Measurements from ENCODE around the gene PABPC1L2A.

DNA sequence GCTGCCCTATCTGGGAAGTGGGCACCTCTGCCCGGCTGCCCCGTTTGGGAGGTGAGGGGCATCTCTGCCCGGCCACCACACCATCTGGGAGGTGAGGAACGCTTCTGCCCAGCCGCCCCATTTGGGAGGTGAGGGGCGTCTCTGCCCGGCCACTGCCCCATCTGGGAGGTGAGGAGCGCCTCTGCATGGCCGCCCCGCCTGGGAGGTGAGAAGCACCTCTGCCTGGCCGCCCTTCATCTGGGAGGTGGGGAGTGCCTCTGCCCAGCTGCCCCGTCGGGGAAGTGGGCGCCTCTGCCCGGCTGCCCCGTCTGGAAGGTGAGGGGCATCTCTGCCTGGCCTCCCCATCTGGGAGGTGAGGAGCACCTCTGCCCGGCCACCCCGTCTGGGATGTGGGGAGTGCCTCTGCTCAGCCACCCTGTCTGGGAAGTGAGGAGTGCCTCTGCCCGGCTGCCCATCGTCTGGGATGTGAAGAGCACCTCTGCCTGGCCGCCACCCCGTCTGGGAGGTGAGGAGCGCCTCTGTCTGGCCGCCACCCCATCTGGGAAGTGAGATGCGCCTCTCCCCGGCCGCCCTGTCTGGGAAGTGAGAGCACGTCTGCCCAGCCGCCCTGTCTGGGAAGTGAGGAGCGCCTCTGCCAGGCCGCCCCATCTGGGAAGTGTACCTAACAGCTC lies 9.8 kb downstream of the PABPC1L2A start:
- TF ChIP-seq CTCF (IDR thresholded peaks at IDR 0.05; ENCODE audit: low read depth, low read length) (no peak), EZH2phosphoT487 (IDR thresholded peaks at IDR 0.05; ENCODE audit: low read depth) (no peak)

Measured in OCI-LY3 (cell line).